ENCODE data around the gene POLD4.
A peak's percentile ranks its signal among the peaks of the same experiment; 100 is the strongest.

Gene POLD4

DNA sequence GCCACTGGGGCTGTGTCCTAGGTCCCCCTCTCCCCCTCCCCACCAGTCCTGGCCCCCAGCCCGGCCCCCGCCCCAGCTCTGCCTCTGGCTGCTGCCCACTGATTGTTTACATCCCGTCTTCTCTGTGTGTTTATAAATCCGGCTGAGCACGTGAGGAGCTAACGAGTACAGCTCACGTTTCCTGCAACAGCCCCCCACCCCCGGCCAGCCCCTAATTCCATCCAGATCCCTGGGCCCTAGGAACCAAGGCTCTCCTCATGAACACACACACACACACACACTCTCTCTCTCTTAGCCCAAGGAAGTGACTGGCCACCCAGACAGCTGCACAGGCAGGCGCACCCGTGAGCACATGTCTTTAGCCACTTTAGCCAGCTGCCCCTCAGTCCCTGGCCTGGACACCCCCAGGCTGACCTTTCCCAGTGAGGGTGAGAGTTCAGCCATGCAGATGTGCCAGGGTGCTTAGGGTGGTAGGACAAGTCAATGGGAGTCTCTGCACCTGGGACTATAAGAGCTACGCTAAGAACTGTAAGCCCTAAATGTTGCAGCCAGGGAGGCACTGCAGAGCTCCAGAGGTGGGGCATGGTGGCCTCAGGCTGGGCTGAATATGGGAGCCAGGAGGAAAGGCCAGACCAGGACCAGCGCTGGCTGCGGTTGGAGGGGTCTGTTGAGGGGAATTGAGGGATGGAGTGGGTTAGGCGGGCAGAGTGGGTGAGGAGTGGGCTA, 17.2 kb upstream of the POLD4 start:
- no peak for DNase-seq

DNA sequence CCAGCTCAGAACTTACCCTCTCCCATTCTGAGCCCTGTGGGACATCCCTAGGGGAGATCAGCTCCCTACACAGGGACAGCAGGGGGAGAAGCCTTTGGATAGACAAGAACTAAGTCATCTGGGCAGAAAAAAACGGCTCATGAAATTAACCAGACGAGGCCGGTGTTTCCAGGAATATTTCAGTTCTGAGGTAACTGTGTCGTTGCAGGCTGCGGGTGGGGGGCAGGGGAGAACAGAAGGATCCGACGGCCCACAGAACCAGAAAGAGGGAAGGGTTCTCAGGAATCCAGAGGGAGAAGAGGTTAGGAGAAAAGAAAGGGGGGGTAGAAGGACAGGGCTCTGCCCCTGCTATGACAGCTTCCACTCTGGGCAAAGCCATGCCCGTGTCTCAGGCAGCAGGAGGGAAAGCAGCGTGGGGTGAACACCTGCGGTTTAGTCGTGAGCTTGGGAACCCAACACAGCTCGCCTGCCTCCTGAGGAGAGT, 16.5 kb upstream of the POLD4 start:
- no peak for DNase-seq

DNA sequence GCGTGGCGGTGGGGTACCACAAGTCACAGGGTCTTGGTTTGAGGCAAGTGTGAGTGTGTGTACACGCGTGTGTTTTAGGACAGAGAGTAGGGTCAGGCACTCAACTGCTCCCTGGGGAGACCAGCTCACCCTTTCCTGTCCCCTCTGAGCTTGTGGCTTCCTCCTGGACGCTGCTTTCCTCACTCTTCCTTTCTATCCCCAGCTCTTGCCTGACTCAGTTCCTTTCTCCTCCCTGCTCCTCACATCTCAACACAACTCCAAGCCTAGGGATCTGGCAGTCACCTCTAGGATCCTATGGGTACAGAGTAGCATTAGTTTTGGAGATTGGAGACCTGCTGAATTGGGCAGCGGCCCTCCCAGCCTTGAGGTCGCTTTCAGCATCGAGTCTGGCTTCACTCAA, 15.9 kb upstream of the POLD4 start:
- DNase-seq, result no peak

DNA sequence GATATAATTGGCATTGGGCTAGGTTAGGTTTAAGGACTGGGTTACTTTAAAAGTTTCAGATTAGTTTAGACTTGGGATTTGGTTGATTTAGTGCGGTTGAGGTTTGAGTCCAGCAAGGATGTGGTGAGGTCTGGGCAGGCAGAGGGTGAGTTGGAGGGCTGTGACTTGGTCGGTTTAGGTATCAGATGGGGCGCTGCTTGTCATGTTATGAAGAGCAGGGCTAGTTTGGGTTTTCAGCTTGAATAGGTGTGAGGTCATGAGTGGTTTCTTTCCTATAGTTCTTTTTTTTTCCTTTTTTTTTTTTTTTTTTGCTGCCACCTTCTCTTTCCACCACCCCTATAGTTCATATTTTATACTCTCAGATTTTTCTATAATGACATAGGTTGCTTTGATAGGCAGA, 15.3 kb upstream of the POLD4 start:
- DNase-seq, result no peak

DNA sequence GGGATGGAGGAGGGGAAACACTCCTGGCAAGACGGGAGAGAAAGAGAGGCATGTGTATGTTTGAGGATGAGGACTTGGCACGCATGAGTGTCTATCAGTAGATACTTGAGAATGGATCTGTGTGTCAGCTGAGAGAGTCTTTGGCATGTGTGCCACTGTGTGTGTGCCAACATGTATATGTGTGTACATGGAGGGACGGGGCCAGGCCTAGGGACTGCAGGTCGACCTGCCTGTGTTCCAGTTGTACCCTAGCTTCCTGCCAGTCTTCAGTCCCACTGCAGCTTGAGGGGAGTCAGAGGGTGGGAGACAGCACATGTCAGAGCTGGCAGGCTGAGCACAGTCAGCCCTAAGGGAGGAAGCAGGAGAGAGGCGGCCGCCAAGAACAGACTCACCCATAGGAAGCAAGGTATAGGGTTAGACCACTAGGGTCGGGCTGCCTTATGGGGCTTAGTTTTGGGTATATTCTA, 14.4 kb upstream of the POLD4 start:
- no peak for DNase-seq

DNA sequence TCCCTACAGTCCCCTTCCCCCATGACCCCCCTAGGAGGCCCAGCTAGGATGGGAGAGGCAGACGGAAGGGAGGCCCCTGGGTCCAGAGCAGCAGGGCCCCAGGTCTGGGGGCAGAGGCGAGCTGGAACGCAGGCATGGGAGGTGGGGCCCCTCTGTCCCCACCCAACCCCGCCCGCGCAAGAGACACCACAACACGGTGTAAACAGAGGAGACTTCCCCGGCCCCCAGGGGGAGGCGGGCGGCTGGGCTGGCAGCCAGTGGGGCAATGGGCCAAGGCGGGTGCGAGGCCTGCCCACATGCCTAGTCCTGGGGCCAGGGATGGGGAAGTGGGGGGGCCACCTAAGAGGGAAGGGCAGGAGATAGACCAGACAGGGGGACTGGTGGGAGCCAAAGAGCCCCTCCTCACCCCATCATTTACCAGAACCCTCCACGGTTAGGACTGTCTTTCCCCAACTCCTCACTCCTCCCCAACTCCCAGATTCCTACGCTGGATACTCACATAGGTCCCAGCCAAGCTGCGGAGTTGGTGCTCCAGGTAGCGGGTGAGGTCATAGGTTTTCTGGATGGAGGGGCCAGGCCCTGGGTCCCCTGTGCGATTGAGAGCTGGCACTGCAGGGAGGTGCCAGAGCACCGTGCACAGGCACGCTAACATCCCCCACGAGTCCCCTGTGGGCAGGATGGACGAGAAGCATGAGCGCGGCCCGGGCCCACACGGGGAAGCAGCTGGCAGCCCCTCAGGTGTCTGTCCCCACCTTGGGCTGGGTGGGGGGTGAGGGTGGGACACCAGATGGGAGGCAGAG, 13.8 kb upstream of the POLD4 start:
- DNase-seq, result no peak

DNA sequence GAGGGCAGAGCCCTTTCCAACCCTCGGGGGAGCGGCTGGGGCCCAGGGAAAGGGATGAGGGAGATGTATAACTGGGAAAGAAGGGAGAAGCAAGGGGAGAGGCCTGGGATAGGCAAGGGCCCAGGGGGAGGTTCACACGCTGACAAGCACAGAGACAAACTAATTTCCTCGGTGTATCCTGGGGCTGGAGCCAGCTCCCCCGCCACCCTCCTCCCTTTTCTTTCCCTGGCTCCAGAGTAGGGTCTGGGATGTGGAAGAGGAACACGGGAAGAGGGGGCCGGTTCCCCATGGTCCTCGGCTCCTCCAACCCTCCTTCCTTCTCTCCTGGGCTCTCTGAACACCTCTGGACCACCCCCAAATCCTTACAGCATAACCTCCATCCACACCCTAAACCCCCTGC, 13.2 kb upstream of the POLD4 start:
- DNase-seq, result no peak

DNA sequence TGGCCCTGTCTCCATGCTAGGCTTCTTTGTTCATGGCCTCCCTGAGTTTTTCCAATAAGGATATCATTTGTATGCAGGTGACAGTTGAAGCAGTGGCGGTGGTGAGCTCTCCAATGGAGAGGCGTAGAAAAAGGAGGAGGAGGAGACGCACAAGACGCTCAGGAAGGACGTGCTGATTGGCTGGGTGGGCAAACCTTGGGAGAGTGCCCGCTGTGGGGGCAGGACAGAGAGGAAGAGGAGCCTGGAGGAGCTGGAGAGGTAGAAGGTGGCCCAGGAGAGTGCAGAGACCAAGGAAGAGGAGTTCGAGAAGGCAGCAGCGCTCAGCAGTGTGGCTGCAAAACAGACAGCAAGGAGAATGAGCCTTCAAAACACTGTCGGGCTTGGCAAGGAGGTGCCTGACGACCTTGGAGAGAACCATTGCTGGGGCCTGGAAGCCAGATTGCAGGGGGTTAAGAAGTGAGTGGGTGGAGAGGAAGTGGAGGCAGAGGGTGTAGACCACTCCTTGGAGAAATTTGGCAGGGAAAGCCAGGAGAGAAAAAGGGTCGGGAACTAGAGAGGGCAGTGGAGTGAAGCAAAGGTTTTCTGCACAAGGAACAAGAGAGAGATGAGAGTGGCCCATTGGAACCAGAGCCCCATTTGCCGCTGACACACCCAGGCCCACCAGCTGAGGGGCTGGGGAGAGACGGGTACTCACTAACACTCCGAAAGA, 12.5 kb upstream of the POLD4 start:
- DNase-seq, result no peak

DNA sequence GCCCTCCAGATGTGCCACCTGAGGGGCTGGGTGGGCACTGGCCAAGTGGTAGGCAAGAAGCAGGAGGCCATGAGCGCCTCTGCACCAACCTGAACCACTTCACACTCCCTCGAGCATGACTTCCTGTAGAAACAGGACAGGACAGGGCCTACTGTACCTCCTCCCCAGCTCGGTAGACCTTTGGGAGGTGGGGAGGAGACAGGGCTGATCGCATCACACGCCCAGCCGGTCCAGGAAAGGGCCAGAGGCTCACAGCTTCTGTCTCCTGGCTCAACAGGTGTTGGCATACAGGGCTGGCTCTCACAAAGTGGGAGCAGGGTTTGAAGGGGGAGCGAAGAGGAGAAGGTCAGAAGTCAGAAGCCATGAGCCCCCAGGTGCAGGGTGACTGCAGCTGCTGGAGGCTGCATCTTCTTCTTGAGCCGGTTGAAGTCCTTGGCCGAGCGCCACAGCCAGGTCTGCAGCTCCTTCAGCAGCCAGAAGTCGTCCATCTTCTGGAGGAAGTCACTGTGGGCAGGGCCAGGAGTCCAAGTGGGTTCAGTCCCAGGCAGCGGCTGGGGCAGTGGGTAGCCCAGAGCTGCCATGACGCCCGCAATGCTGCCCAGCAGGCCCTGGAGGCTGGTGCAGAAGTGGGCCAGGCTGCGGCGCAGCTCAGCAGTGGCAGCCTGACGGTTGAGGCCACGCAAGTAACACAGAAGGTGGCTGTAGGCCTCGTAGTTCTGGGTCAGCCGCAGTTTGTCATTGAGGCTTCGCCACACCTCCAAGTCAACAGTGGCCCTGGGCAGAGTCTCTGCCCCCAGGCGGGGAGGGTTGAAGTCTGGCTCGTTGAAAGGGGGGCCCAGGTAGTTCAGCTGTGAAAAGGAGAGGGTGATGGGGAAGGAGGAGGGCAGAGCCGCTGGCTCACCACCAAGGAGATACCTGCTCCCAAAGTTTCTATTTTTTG, 11.7 kb upstream of the POLD4 start:
- DNase-seq, result no peak

DNA sequence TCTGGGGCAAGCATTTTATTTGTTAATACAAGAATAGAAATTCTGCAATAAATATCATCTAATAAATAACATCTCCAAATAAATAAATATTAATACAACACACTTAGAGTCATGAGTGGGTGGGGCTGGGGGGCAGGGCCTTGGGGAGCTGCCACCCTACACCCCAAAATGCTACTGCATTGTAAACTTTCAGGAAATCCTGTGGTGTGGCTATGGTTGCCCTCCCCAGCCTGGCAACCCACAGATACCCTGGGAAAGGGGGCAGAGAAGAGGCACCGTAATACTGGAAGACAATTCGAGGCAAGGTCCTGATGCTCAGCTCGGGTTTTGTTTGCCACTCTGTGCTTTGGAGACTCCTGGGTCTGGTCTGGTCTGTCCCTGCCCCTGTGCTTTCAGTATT, 10.8 kb upstream of the POLD4 start:
- no peak for DNase-seq

DNA sequence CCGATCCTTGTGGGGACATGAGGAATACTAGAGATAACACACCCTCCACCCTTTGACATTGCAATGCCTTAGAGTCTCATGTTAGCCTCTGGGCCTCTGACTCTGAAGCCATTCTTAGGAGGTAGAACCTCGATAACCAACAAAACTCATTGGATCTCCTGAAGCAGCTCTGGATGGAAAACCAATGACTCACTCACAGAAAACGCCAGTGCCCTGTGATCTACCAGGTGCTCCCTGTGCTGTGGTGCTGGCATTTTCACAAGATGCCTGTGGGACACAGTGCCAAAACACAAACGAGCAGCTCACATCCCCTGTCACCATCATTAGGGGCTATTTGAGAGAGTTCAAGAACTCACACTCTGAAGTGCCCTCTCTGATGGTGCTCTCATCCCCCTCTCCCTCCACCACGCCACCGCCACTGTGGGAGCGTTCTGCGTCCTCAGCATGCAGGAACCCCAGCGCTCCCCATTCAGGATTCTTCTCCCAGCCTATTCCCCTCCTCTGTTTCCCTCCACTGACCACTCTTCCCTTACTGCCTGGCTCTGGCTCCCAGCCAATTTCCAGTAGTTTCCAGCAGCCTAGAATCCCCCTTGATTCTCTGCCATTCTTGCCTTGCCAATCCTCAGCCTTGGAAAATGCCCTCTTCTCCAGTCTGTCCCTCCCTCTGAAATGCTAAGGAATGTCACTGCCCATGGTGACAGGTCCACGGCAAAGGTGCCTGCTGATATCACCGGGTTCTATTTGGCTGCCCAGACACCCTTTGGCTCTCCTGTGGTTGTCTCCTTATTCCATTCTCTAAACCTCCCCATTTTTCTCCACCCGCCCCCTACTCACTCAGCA, 4.7 kb upstream of the POLD4 start:
- no peak for DNase-seq

DNA sequence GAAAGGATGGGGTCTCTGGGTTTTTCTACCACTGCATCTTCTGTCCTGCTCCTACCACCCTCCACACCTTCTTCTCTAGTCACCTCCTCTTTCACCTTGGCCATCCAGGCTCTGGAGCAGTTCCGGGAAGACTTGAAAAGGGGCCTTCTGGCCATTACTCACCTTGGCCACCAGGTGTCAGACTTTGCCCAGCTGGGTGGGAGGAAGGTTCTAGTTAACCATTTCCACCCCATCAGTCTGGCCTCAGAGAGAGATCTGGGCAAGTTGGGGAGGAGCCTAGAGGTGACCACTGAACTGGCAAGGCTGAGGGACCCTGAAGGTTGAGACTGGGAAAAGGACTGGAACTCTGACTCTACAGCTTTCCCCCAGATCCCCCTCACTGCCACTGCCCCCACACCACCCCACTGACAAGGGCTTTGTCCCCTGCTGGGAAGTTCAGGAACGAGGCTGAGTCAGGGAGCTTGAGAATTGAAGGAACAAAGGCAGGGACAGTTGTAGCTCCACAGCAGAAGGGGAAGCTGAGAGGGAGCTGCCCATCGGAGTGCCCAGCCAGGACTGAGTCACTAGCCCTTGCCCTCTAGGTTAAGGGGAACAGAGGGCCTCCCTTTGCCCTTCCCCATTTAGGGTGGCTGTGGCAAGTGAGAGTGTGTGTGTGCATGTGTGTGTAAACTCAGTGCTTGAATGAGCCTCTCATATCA, 3.7 kb upstream of the POLD4 start:
- DNase-seq, result peak; percentile 69

DNA sequence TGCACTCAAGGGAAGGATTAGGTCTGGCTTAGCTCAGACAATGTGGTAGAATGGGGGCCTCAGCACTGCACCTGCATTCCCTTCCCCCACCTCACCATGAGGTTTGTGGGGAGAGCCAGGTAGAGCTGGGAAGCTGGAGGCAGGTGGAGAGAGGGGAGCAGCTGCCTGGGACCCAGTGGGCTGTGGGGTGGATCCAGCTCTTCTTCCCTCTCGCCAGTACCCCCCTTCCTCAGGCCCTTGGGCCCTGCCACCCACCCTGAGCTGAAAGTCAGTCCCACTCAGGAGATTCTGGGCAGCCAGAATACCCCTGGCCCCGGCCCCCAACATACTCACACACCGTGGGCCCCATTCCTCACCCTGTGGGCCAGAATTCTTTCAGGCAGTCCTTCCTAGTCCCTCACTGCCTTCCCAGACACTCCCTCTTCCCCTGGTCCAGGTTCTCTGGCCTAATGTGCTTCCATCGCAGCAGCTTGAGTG, 3.1 kb upstream of the POLD4 start:
- DNase-seq, result no peak

DNA sequence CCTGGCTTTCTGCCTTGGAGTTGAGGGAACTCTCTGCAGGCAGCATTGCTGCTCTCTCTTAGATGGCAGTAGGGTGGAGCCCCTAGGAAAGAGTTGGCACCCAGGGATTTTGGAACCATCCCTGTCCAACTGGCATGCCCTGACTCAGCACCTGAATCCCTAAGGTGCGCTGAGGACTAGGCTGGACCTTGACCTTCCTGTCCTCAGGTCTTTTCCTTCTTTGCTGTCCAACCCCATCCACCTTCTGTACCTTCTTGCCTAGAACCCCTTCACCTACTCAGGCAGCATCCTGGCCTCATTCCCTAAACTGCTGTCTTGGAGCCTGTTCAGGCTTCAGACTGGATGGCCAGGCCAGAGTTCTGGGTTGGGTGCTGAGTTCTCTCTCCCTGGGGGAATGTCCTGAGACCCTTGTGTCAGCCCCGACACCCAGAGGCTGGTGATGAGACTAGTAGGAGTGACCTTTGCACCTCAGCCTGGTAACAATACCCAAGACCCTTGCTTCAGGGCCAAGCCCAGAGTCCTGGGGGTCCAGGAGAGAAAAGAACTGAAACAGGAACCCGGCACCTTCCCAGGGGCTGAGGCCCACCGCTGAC, 2.5 kb upstream of the POLD4 start:
- no peak for DNase-seq

DNA sequence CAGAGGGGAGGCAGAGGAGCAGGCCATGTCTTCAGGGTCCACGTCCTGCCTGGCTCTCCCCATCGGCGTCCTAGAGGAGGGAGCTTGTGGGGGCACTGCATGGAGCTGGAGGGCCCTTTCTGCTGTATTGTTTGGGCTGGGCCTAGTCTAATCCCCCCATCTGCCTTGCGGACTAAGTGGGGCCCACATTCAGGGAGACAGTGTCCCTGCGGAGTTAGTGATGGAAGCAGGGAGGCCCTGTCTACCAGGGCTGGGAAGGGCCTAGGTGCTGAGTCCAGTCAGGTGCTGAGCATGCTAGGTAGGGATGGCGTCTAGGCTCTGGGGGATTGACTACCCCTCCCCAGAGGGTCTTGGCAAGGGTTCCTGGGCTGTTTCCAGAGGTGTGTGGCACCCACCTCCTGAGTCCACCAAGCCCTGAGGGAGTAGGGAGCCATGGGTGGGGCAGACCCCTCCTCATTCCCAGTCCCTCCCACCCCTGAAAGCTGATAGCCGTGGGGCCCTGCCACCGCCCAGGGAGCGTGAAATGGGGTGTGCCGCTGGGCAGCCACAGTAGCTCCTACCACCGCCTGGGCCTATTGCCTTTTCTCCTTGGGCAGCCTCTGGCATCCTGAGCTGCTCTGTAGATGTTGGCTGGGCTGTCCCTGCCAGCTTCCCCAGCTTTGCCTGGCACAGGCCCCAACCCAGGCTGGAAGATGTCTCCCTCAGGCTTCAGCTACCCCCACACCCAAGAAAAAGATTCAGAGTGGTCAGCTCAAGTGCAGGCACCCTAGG, 1.9 kb upstream of the POLD4 start:
- no peak for DNase-seq

DNA sequence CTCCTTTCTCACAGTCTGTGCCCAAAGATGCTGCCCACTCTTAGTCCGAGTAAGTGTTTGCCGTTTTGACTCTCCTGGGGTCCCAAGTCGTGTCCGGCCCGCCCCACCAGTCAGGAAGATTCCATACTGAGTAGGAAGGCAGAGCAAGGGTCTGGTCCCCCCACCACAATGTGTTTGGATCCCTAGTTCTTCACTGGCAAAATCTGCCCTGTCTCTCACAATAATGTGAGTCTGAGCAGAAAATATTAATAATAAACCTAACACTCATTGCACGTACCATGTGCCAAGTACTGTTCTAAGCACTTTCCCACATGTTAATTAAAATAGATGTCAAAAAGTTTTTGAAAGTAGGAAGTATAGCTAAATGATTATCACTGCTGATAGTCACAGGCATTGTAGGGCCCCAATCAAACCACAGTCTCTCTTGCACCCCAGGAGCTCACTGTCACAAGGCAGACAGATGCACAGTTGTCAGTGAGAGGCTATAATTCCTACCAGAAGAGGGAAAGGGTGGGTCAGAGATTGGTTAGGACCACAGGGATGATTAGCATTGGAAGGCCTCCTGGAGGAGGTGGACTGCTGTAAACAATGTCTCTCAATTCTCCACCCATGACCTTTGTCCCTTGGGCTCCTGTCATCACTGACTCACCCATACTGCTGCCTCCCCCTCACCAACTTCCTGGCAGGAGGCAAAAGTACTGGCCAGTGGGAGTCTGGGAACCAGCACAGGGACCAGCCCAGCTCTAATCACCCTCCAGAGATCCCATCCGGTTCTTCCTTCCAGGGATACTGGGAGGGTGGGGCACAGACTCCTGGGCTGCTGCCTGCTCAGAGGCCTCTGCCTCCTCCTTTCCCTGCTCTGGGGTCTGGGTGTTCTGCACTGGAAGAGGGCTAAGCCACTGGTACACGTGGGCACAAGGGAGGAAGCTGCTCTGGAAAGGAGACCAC, 1.0 kb upstream of the POLD4 start:
- peak; percentile 53 for DNase-seq

DNA sequence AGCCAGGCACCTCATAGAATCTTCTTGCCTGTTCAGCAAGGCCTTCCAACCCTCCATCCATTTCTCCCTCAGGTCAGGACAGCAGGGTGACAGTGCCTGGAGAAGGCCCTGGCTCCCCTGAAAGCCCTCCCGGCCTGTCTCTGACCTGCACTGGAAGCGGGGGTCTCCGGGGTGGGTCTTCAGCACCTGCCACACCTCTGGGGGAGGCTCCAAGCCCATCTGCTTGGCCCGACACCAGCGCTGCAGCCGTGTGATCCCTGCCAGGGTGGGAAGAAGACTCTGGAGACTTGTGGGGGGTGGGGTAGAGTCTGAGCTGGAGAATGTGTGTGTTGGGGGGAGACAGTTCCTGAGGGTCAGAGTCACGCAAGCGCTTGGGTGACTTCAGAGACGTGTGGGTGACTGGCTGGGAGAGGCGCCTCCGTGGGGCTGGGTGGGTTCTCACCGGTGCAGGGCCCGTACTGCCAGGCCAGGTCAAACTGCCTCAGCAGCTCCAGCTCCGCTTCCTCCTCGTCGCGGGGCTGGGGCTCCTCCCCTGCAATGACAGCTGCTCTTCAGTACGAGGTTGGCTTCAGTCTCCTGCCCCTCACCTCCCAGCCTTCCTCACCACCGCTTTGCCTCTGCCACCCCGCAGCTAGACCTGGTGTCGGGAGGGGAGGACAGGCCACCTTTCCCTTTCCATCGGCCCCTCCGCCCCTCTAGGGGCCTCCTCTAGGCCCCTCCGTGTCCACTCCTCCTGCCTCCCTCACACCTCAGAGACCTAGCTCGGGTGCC, 615 bp downstream of the POLD4 start:
- no peak for DNase-seq
